GM12878 (cell line): ENCODE measurements around the gene OSTN. TPM values are rescaled to one million over a fixed set of nuclear protein-coding genes. Genes with fewer than 3 reads are reported as not detected.

Experiments
- ATAC-seq: fragments of 200-7000 bp; cut with Tn5 transposase; 3 replicates; pipeline ENCODE4 v1.9.1; 2020; ENCODE audit warnings: mild to moderate bottlenecking, moderate library complexity
- BruUV-seq: library from RNA; stranded (reverse); fragments of 400-500 nt; replicated peaks from 2 replicates; lab custom pipeline; 2021; lab: Mats Ljungman, UMichigan
- CTCF ChIA-PET: fragments of 300-600 bp; sonication (Branson Sonifier 250); formaldehyde crosslinking; extraction: SDS; loops from one replicate; lab custom pipeline; 2021; ENCODE audit warnings: inconsistent platforms; lab: Yijun Ruan, JAX
- POLR2A ChIA-PET: fragments of 350-600 bp; formaldehyde crosslinking; extraction: SDS; loops from one replicate; lab custom pipeline; 2021; ENCODE audit warnings: inconsistent platforms; lab: Charles Lee
- RAD21 ChIA-PET: fragments of 300-600 bp; sonication (Branson Sonifier 250); formaldehyde crosslinking; loops from one replicate; lab custom pipeline; 2023; ENCODE audit warnings: antibody characterized with exemption; ENCODE audit not compliant: unreplicated experiment; lab: Charles Lee
- SMC1A ChIA-PET: fragments of 300-600 bp; sonication (Branson Sonifier 250); formaldehyde crosslinking; loops from one replicate; lab custom pipeline; 2023; ENCODE audit not compliant: unreplicated experiment, uncharacterized antibody; lab: Charles Lee
- DNase-seq: peaks from one replicate; pipeline ENCODE4 v3.0.0-alpha.2; 2011; ENCODE audit warnings: low read depth, low spot score
- FAIRE-seq: peaks from 3 replicates; lab custom pipeline; 2011; peaks lifted over from hg19 to GRCh38; lab: Jason Lieb, UNC
- H2AFZ ChIP-seq: 2 replicates; pipeline ENCODE4 v1.6.0; 2011; ENCODE audit warnings: low read depth, low read length, control low read depth; ENCODE audit not compliant: control insufficient read depth
- H3K27ac ChIP-seq: 2 replicates; pipeline ENCODE4 v1.5.1; 2011; ENCODE audit warnings: control low read depth; ENCODE audit not compliant: control insufficient read depth, insufficient read depth
- H3K27me3 ChIP-seq, 2 experiments: replicated peaks in 1 of 2; 2 replicates each; pipeline versions ENCODE4 v1.6.0 to v1.6.1; 2011; ENCODE audit warnings: low read length in 1 of 2; ENCODE audit not compliant: control insufficient read depth in 2 of 2, insufficient read depth in 2 of 2
- H3K36me3 ChIP-seq, 2 experiments: 2 replicates each; pipeline ENCODE4 v1.5.1; 2011; ENCODE audit warnings: low read length in 1 of 2; ENCODE audit not compliant: control insufficient read depth in 2 of 2, insufficient read depth in 2 of 2
- H3K4me1 ChIP-seq: 2 replicates; pipeline ENCODE4 v1.6.1; 2011; ENCODE audit warnings: mild to moderate bottlenecking, low read length, moderate library complexity, mixed read lengths; ENCODE audit not compliant: control insufficient read depth, insufficient read depth
- H3K4me2 ChIP-seq: 2 replicates; pipeline ENCODE4 v1.6.0; 2011; ENCODE audit warnings: control low read depth; ENCODE audit not compliant: control insufficient read depth, insufficient read depth
- H3K4me3 ChIP-seq: fragments of 200-600 bp; sonication (generic); 2 replicates; pipeline ENCODE4 v1.5.1; 2016
- H3K79me2 ChIP-seq: 2 replicates; pipeline ENCODE4 v1.6.0; 2011; ENCODE audit warnings: low read length; ENCODE audit not compliant: control insufficient read depth, insufficient read depth
- H3K9ac ChIP-seq: 2 replicates; pipeline ENCODE4 v1.8.0; 2011; ENCODE audit warnings: low read length, control low read depth, mixed read lengths; ENCODE audit not compliant: control insufficient read depth, insufficient read depth
- H3K9me3 ChIP-seq: replicated peaks from 3 replicates; pipeline ENCODE4 v1.5.1; 2011; ENCODE audit warnings: mild to moderate bottlenecking, low read length; ENCODE audit not compliant: control insufficient read depth, insufficient read depth
- H4K20me1 ChIP-seq: 2 replicates; pipeline ENCODE4 v1.6.0; 2011; ENCODE audit not compliant: control insufficient read depth, insufficient read depth
- E2F8 ChIP-seq: fragments of 450-650 bp; IDR thresholded peaks from 2 replicates; pipeline ENCODE4 v1.6.1; 2018; ENCODE audit warnings: mild to moderate bottlenecking, low read depth, moderate library complexity; ENCODE audit not compliant: partially characterized antibody
- HCFC1 ChIP-seq: fragments of 150-350 bp; IDR thresholded peaks from 2 replicates; pipeline ENCODE4 v1.6.1; 2014; ENCODE audit warnings: low read length
- KLF5 ChIP-seq: fragments of 450-650 bp; IDR thresholded peaks from 2 replicates; pipeline ENCODE4 v1.6.1; 2014; ENCODE audit warnings: mild to moderate bottlenecking; ENCODE audit not compliant: partially characterized antibody
- MYB ChIP-seq: fragments of 150-350 bp; IDR thresholded peaks from 2 replicates; pipeline ENCODE4 v1.6.1; 2014; ENCODE audit warnings: mild to moderate bottlenecking, low read depth, low read length, borderline replicate concordance
- NFYB ChIP-seq: IDR thresholded peaks from 2 replicates; pipeline ENCODE4 v1.6.1; 2011; ENCODE audit warnings: low read depth, mild to moderate bottlenecking, low read length, improper control_type of control experiment, moderate library complexity; ENCODE audit not compliant: insufficient read depth
- NRF1 ChIP-seq: conservative IDR thresholded peaks from 2 replicates; pipeline ENCODE4 v1.6.1; 2011; ENCODE audit warnings: mild to moderate bottlenecking, low read depth, low read length, improper control_type of control experiment
- PAX8 ChIP-seq: fragments of 450-650 bp; IDR thresholded peaks from 2 replicates; pipeline ENCODE4 v1.6.1; 2017; ENCODE audit warnings: mild to moderate bottlenecking, moderate library complexity
- PBX3 ChIP-seq: IDR thresholded peaks from 2 replicates; pipeline ENCODE4 v1.6.1; 2011; ENCODE audit warnings: mild to moderate bottlenecking, low read depth, low read length, moderate library complexity; ENCODE audit not compliant: insufficient replicate concordance
- SIN3A ChIP-seq: IDR thresholded peaks from 2 replicates; pipeline ENCODE4 v1.6.1; 2012; ENCODE audit warnings: low read depth, low read length, improper control_type of control experiment
- USF1 ChIP-seq: IDR thresholded peaks from 2 replicates; pipeline ENCODE4 v1.6.1; 2011; ENCODE audit warnings: borderline replicate concordance, low read depth, mild to moderate bottlenecking, moderate library complexity, mixed read lengths, low read length; ENCODE audit not compliant: insufficient read depth; ENCODE audit errors: extremely low read length
- WGBS: methylation state at CpG from one replicate; pipeline ENCODE4 v1.1.6; 2016; ENCODE audit warnings: low lambda C conversion rate; ENCODE audit not compliant: insufficient replicate concordance, insufficient coverage; ENCODE audit errors: missing lambda C conversion rate; 5-methylcytosine and 5-hydroxymethylcytosine counted together
- in situ Hi-C: fragments of 300-500 bp; cut with MboI; formaldehyde crosslinking; loops from 9 replicates; pipeline ENCODE4 v1.14.3; 2018; ENCODE audit warnings: mixed read lengths
- intact Hi-C: fragments of 100-400 bp; cut with micrococcal nuclease; formaldehyde crosslinking; loops from one replicate; pipeline ENCODE4 v1.14.2; 2022; ENCODE audit not compliant: unreplicated experiment
- polyA plus RNA-seq, 11 experiments: library from polyadenylated mRNA; depleted of rRNA in 4 of 11; unstranded in 6 of 11; stranded (reverse) in 5 of 11; fragments of >200 nt; fragmentation: Nextera tagmentation in 4 of 11; fragmentation: Illumina TruSeq in 1 of 11; extraction: Ambion mirVana in 4 of 11; extraction: Trizol in 1 of 11; gene quantifications; 1 replicate in 1 of 11; 2 replicates in 10 of 11; pipeline versions ENCODE4 v1.2.1 to v1.2.3, GENCODE V29; 2011 to 2016; ENCODE audit warnings: inconsistent platforms in 2 of 11, missing spikeins in 2 of 11, low read depth in 1 of 11
- total RNA-seq, 4 experiments: library from RNA; depleted of rRNA in 3 of 4; stranded (reverse); fragments of >200 nt in 3 of 4; fragmentation: Illumina TruSeq in 1 of 4; extraction: Trizol in 1 of 4; gene quantifications; 2 replicates each; pipeline versions ENCODE4 v1.2.1 to v1.2.3, GENCODE V29; 2013 to 2021

The OSTN gene
- total and polyA plus RNA-seq, 10 of the 15 experiments (the other 5 are each of a cell fraction or from before 2014, with no cell fraction given): 0.04 to 0.27 (median 0.06) TPM; not detected in 6

DNA sequence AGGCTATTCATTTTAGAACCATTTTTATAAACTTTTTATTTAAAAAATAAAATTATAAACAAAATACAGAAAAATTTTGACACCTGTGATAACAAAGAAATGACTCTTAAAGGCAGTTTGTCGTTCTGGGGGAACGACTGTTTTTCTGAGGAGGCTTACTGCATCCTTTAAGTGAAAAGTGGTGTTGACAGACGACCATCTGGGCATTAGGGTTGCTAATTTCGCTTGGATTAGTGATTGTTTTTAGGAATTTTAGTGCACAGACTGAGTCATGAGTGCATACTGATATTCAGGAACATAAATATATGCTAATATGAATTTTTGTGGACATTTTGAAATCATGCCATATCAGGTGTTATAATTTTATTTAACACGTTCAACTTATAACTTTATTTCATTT, 28.5 kb downstream of the OSTN start:
- no peaks in the 10 kb centered on the region for H3K36me3 ChIP-seq
- DNase-seq: no peak
- H4K20me1 ChIP-seq: no peaks in the 10 kb centered on the region
- in situ Hi-C loops: no loop called here
- no peak for FAIRE-seq
- SMC1A ChIA-PET: interaction anchor here (1.2 kb wide), 1 partner anchor 68 kb away, joined by 3 read pairs; no protein-coding TSS in a partner anchor
- H3K27me3 ChIP-seq: no peaks in the 10 kb centered on the region
- intact Hi-C loops: no loop called here
- H3K79me2 ChIP-seq: no peaks in the 10 kb centered on the region
- RAD21 ChIA-PET: no interaction called here
- H3K9ac ChIP-seq: no peak overlapping the region
- no peak overlapping the region for H3K4me3 ChIP-seq
- H3K4me2 ChIP-seq: no peak overlapping the region
- CTCF ChIA-PET: interaction anchor here (1.0 kb wide), 1 partner anchor 91 kb away, joined by 4 read pairs; no protein-coding TSS in a partner anchor
- H3K4me1 ChIP-seq: no peaks in the 10 kb centered on the region
- no peaks in the 10 kb centered on the region for H3K9me3 ChIP-seq
- TF ChIP-seq PBX3 (no peak), SIN3A (no peak), NFYB (no peak)
- 62% methylated on average over 5 of the region's 5 CpGs for WGBS
- H3K27ac ChIP-seq: no peak overlapping the region
- POLR2A ChIA-PET: no interaction called here
- no peak overlapping the region for H2AFZ ChIP-seq
- no peak for ATAC-seq
- BruUV-seq: no TSS peak

DNA sequence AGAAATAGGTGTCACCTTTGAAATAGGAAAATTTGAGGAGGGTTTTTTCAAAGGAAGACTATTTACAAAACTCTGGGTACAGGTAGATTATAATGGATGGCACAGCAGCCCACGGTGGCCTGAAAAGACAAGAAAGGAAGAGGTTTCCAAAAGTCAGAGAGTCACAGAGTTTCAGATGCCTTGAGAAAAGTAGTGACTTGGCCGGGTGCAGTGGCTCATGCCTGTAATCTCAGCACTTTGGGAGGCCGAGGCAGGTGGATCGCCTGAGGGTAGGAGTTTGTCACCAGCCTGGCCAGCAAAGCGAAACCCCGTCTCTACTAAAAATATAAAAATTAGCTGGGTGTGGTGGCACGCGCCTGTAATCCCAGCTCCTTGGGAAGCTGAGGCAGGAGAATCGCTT, 35.2 kb downstream of the OSTN start:
- H3K4me3 ChIP-seq: no peak overlapping the region
- ChIA-PET POLR2A (interaction anchor here (0.7 to 1.2 kb wide), 2 partner anchors 91 to 102 kb away, joined by 4 read pairs; no protein-coding TSS in a partner anchor), CTCF (interaction anchor here (1.4 kb wide), 1 partner anchor 11 kb away, joined by 5 read pairs; no protein-coding TSS in a partner anchor), SMC1A (interaction anchor here (0.9 to 4.1 kb wide), 4 partner anchors 11 to 98 kb away, joined by 3 to 14 read pairs (median 6); no protein-coding TSS in a partner anchor), RAD21 (interaction anchor here (1.6 to 2.1 kb wide), 2 partner anchors 10 to 11 kb away, joined by 6 to 9 read pairs; no protein-coding TSS in a partner anchor)
- no peaks in the 10 kb centered on the region; the same call in 2 of the 3 replicates for H3K9me3 ChIP-seq
- 52% methylated on average over 9 of the region's 9 CpGs for WGBS
- TF ChIP-seq PAX8 (no peak), USF1 (no peak), HCFC1 (no peak), E2F8 (no peak), NRF1 (no peak), KLF5 (no peak), MYB (no peak)
- H3K4me1 ChIP-seq: peaks cover 19% of the 10 kb centered on the region; the same call in 1 of the 2 replicates
- BruUV-seq: no TSS peak
- DNase-seq (no peak), FAIRE-seq (no peak), ATAC-seq (no peak)
- no peaks in the 10 kb centered on the region for H3K27me3 ChIP-seq
- H3K4me2 ChIP-seq: no peak overlapping the region
- H3K27ac ChIP-seq: no peak overlapping the region
- H3K9ac ChIP-seq: no peak overlapping the region
- no peaks in the 10 kb centered on the region for H3K79me2 ChIP-seq
- in situ Hi-C loops (loop anchor here (5.0 kb wide), 1 partner anchor 92 kb away; no protein-coding TSS in a partner anchor), intact Hi-C loops (loop anchor here (2.0 kb wide), 1 partner anchor 97 kb away; no protein-coding TSS in a partner anchor)
- H3K36me3 ChIP-seq: no peaks in the 10 kb centered on the region
- H4K20me1 ChIP-seq: no peaks in the 10 kb centered on the region
- no peak overlapping the region for H2AFZ ChIP-seq
